ENCODE data around the gene GPR84. TPM values are rescaled to one million over a fixed set of nuclear protein-coding genes. Genes with fewer than 3 reads are reported as not detected.

Gene GPR84
- total RNA-seq, 1 donor from 2014 or later = not detected

DNA sequence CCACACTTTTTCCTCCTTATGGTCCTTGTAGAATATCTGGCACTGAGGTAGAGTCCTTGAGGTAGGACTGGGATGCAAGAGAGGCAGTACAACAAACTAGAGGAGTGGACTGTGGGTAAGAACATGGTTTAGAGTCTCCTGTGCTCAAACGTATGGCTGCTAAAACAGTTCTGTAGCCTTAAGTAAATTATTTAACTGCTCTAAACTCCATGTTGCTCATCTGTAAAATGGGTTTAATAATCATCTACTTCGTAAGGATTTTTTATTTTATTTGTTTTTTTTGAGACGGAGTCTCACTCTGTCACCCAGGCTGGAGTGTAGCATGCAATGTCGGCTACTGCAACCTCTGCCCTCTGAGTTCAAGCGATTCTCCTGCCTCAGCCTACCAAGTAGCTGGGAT is 42.9 kb downstream of the GPR84 start:
- Histone ChIP-seq H3K4me2 (ENCODE audit: low read length) (no peak overlapping the region), H4K20me1 (ENCODE audit: insufficient read depth, low read length) (no peaks in the 10 kb centered on the region), H3K4me3 (ENCODE audit: insufficient read depth, low read depth, low read length) (no peak overlapping the region), H3K9ac (ENCODE audit: low read length) (no peak overlapping the region), H3K27me3 (ENCODE audit: insufficient read depth, low read length) (no peaks in the 10 kb centered on the region), H3K27ac (ENCODE audit: low read depth, low read length) (no peak overlapping the region), H3K36me3 (ENCODE audit: insufficient read depth, low read length) (no peaks in the 10 kb centered on the region), H3K79me2 (ENCODE audit: insufficient read depth, low read length) (peaks cover 10% of the 10 kb centered on the region), H3K9me3 (ENCODE audit: insufficient read depth, low read depth, low read length) (no peaks in the 10 kb centered on the region), H2AFZ (ENCODE audit: low read depth, low read length) (no peak overlapping the region), H3K4me1 (ENCODE audit: insufficient read depth, low read length) (peaks cover 2% of the 10 kb centered on the region)
- Mint-ChIP-seq H3K27ac (ENCODE audit: unreplicated experiment) (no peak overlapping the region), H3K4me3 (ENCODE audit: unreplicated experiment) (peak overlapping the region; percentile 1), H3K9me3 (ENCODE audit: unreplicated experiment) (no peaks in the 10 kb centered on the region), H3K36me3 (ENCODE audit: low read depth, unreplicated experiment) (peaks cover 3% of the 10 kb centered on the region), H3K27me3 (ENCODE audit: low read depth, unreplicated experiment) (peaks cover 5% of the 10 kb centered on the region), H3K4me1 (ENCODE audit: low read depth, unreplicated experiment) (peaks cover 2% of the 10 kb centered on the region)
- DNase-seq (ENCODE audit: low read depth) (no peak), FAIRE-seq (no peak)
- TF ChIP-seq, protein P1, sequence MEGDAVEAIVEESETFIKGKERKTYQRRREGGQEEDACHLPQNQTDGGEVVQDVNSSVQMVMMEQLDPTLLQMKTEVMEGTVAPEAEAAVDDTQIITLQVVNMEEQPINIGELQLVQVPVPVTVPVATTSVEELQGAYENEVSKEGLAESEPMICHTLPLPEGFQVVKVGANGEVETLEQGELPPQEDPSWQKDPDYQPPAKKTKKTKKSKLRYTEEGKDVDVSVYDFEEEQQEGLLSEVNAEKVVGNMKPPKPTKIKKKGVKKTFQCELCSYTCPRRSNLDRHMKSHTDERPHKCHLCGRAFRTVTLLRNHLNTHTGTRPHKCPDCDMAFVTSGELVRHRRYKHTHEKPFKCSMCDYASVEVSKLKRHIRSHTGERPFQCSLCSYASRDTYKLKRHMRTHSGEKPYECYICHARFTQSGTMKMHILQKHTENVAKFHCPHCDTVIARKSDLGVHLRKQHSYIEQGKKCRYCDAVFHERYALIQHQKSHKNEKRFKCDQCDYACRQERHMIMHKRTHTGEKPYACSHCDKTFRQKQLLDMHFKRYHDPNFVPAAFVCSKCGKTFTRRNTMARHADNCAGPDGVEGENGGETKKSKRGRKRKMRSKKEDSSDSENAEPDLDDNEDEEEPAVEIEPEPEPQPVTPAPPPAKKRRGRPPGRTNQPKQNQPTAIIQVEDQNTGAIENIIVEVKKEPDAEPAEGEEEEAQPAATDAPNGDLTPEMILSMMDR (IDR thresholded peaks at IDR 0.05; ENCODE audit: insufficient read depth, low read depth, low read length) = no peak
- no peak for TF ChIP-seq EZH2 (IDR thresholded peaks at IDR 0.05; ENCODE audit: insufficient read depth, low read length)

Small RNA genes within 50 kb of the gene (microRNA-seq; reads per million reads assigned to microRNA genes)
- 372 reads per million, percentile 76 among the genes with 10 or more reads in this experiment for gene MIR148B

Other genes starting within 250 kb of the GPR84 start
- gene SMUG1, start 175.5 kb downstream of the GPR84 start, total RNA-seq = 22.4 and 23.8 TPM in 2 replicates
- gene CBX5, start 84.4 kb downstream of the GPR84 start, total RNA-seq = 99.9 and 111 TPM in 2 replicates
- gene HNRNPA1, start 83.8 kb downstream of the GPR84 start, total RNA-seq = 484 and 612 TPM in 2 replicates
- 0.29 and 0.41 TPM in 2 replicates for gene NFE2, start 63.5 kb downstream of the GPR84 start, total RNA-seq
- 134 and 136 TPM in 2 replicates for gene COPZ1, start 39.4 kb downstream of the GPR84 start, total RNA-seq
- gene ZNF385A, start 20.2 kb upstream of the GPR84 start, total RNA-seq = 23.0 and 24.4 TPM in 2 replicates
- 317 and 382 TPM in 2 replicates for gene ITGA5, start 54.8 kb upstream of the GPR84 start, total RNA-seq
- not detected in 2 replicates for gene GTSF1, start 109.1 kb upstream of the GPR84 start, total RNA-seq
- gene NCKAP1L, start 133.3 kb upstream of the GPR84 start, total RNA-seq = 0.16 TPM in 1 of 2 replicates, not detected in the other
- 0.22 and 0.82 TPM in 2 replicates for gene PDE1B, start 185.1 kb upstream of the GPR84 start, total RNA-seq
- 0.52 and 0.58 TPM in 2 replicates for gene PPP1R1A, start 224.2 kb upstream of the GPR84 start, total RNA-seq